ENCODE data around the gene FMNL2.
"Not testable (repeated sequence)": the region's sequence is repeated elsewhere in the genome, so short reads cannot be mapped to it uniquely, and the experiment has no call there.

The FMNL2 gene

GRCh38 chr2:152376385-152376784, 41.4 kb downstream of the FMNL2 start:
- no peak for DNase-seq

DNA sequence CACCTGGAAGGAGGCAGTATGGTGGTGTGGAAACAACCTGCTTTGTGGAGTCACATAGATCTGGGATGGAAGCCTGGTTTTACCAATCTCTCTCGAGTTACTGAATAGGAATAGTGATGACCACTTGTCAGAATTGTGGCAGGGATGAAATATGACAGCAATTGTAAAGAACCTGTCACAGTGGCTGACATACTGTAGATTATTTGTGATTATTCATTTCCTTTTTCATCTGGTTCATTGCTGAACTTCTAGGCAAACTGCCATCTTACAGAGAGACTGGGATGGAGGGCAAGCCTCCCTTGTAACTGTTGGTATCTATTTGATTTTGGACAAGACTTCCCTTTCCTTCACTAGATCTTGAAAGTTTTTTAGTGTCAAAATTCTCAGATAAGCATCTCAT, 42.0 kb downstream of the FMNL2 start:
- no peak for DNase-seq

DNA sequence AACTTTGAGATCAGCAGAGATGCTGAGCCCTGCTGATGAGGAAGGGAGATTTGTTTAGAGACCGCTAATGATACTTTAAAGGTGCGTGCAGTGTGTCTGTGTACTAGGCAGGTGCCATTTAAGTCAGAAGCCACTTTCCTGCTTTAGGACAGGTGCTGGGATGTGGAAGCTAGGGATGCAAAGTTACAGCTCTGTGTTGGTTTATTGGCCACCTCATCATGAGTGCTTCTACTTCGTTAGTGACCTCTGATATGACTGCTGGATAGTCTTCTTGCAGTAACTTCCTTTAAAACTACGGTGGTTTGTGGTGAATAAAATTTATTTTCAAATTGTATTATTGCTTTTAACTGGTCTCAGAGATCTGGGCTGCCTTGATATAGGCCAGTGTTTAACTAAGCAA, 44.1 kb downstream of the FMNL2 start:
- DNase-seq = no peak

DNA sequence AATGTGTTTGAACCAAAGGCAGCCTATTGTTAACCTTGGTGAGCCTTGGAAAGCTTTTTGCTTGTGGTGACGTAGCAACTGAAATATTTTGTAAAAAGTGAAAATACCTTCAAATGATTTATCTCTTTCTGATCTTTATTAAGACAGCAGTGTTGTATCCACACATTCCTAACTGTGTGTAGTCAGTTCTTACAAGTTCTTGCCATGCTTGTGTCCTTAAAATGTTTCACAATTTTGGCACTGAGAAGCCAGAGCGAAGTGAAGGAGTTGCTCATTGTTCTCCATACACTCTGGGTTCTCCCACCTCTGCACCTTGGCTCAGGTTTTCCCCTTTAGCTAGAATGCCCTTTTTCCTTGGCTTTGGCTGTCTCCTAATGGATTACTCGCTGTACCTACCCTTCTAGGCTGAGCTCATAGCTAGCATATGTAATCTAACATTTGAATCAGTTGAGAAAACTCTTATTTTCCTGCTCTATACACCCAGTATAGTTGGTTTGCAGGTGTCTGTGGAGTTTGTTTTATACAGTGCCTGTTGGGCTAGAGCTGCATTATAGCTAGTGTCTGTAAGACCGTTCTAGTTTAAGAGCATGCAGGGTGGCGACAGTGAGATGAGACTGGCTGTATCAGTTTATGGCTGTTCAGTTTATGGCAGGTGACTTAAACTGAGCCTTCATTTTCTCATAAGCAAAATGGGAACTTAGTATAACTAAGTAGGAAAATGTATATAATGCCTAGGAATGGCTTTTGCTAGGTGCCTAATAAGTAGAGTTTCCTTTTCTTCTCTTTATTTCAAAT, 45.5 kb downstream of the FMNL2 start:
- no peak for DNase-seq

- no peak for DNase-seq
Observed at GRCh38 chr2:152383702-152384101, 48.7 kb downstream of the FMNL2 start.

GRCh38 chr2:152384992-152385391, 50.0 kb downstream of the FMNL2 start:
- no peak for DNase-seq

DNA sequence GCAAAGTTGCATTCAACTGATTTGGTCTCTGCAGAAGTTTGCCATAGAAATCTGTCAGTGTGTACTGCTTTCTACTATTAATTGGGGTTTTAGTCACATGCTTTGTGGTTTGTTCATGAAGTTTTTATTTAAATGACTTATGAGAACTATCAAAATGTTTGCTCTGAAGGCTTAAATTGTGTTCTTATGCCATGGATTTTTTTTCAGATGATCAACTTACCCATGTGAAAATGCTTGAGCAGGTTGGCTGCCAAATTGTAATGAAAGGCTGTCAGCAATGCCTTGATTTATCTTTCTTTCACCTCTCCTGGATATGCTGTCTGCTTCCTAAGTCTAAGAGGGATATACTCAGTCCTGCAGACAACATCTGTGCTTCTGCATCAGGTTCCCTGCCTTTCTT, 50.7 kb downstream of the FMNL2 start:
- DNase-seq = no peak

DNA sequence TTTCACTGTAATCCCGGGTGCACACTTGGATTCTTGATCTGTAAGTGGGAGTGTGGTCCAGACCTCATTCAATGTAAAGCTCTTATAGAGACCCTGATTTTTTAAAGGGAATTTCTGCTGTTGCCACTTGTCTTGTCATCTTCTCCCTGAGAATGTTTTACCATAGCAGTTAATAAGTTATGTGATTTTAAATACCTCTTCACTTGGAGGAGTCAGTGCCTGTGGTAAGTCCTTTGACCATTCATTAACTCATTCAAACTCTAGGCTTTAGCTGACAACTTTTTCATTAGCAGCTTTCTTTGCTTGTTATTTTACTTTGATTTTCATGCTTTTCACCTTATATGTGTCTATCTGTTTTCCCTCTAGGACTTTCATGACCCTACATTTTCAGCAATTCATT, 51.3 kb downstream of the FMNL2 start:
- DNase-seq = no peak

- DNase-seq = no peak
Observed at GRCh38 chr2:152387041-152387440, 52.1 kb downstream of the FMNL2 start.

DNA sequence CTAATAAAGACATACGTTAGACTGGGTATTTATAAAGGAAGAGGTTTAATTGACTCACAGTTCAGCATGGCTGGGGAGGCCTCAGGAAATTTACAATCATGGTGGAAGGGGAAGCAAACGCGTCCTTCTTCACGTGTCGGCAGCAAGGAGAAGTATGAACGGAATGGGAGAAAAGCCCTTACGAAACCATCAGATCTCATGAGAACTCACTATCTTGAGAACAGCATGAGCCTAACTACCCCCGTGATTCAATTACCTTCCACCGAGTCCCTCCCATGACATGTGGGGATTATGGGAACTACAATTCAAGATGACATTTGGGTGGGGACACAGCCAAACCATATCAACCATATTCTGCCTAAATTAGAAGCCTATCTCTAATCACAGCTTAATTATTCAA, 53.3 kb downstream of the FMNL2 start:
- not testable (repeated sequence) for DNase-seq

DNA sequence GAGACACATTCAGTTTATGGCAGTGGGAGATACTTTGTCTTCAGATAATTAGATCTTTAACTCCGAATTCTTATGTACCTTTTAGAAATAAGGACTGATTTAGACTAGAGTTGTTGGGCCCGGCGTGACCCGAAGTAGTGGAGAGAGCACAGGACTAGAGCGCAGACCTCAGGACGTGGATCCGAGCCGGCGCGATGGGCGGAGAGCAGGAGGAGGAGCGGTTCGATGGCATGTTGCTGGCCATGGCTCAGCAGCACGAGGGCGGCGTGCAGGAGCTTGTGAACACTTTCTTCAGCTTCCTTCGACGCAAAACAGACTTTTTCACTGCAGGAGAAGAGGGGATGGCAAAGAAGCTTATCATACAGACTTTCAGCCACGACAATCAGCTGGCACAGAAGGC, 54.5 kb downstream of the FMNL2 start:
- DNase-seq = no peak

GRCh38 chr2:152390837-152391236, 55.9 kb downstream of the FMNL2 start:
- no peak for DNase-seq

- DNase-seq = no peak
Observed at GRCh38 chr2:152391318-152391717, 56.3 kb downstream of the FMNL2 start.

- no peak for DNase-seq
Observed at GRCh38 chr2:152393377-152393776, 58.4 kb downstream of the FMNL2 start.

DNA sequence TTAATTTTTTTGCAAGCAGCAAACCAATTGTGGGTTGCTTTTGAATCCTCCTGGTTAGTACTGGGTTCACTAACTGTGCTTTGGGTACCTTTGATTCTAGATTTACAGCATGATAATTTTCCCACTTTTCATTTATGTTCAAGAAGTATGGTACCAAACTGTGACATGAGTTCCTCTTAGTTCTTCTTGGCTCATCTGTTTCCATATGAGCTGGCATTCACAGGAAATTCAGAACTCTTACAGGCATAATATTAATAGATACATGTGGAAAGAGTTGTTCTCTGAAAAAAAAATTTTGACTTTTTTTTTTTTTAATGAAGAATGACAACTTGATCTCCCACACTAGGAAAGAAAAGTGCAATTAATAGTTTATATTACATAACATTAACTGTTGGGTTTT, 59.4 kb downstream of the FMNL2 start:
- no peak for DNase-seq

DNA sequence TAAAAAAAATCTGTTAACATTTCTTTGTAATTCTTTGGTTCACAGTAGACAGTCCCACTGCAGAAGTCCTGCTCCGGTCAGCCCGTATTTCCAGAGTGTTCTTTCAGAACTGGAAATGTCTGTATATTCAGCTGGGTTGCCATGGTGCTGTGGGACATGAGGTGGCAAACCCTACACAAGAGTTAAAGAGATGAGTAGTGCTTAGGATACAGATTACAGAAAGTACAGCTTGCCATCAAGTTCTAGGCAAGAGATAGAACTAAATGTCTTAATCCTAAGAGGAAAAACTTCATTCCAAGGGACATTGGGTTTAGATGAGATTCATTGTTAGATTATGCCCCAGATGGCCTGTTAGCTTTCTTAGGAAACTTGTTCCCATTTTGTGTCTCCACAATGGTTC, 60.1 kb downstream of the FMNL2 start:
- DNase-seq = no peak

GRCh38 chr2:152395572-152395971, 60.6 kb downstream of the FMNL2 start:
- DNase-seq = no peak

DNA sequence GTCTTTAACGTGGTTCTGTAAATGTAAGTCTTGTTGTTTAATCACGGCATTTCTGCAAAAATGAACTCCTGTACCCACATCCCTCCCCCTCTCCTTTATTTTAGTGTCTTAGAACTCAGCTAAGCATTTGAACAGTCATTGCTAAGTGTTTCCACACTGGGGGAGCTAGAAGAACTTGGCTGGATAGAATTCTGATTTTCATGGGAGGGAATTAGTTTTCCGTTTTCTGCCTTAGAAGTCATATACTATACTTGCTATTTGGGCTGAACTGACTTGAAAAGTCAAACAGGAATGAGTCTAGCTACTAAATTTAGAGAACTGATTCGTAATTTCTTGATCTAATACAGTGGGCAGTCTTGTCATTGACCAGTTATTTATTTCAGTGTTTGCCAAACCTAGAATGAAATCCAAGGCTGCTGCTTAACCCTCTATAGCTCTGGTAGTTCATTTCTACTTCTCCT, 61.1 kb downstream of the FMNL2 start:
- no peak for DNase-seq

- DNase-seq = no peak
Observed at GRCh38 chr2:152396763-152397162, 61.8 kb downstream of the FMNL2 start.

DNA sequence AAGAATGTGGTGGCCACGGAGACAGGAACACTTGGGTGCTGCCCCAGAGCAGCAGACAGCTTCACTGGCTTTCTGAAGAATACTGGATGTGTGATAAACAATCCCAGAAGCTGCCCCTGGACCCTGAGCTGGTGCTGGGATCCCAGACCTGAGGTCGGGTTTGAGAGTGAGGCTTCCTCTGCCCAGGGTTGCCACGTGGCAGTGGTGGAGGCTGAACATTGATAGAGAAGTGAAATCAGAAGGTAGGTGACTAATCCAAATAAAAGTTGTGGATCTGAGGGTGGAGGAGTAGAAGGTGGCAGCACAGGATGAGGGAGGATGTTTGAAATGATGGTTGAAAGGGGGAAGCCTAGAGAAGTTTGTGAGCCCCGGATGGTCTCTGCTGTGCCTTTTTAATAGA, 64.0 kb downstream of the FMNL2 start:
- DNase-seq = no peak

DNA sequence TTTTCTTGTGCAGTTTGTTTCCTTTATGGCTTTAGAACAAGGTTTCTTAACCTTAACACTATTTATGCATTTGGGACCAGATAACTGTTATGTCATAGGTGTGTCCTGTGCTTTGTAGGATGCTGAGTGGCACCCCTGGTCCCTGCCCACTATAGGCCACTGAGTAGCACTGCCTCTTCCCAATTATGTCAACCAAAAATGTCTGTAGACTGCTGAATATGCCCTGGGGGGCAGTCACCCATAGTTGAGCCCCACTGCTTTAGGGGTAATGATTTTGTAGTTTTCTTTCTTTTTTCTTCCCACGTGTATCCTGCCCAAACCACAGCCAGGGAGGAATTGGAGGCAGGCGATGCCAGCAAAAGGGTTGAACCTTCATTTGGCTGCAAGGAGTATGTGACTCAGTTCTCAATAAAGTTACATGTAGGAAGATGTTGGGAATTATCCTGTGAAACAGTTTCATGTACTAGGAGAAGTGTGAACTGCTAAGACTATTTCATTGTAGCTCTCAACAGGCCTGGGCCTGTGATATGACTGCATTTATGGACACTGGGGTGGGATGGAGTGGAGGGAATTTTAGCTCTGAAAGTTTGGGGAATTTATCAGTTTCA, 65.7 kb downstream of the FMNL2 start:
- DNase-seq = no peak

GRCh38 chr2:152402780-152403759, 68.1 kb downstream of the FMNL2 start:
- no peak for DNase-seq
